Stimulated activated CD4-positive, alpha-beta T cell treated with anti-CD3 and anti-CD28 coated beads, Interleukin-12 subunit alpha, Interleukin-12 subunit beta, amount 100 ng/mL, for 48 hours (primary cell): ENCODE data around the gene SWT1.
"Not testable (repeated sequence)": the region's sequence is repeated elsewhere in the genome, so short reads cannot be mapped to it uniquely, and the experiment has no call there.

Source experiments
- DNase-seq, 3 donors: peaks; one replicate each; pipeline ENCODE4 v3.0.0-alpha.2; 2020; ENCODE audit warnings: low read depth in 2 of 3, low spot score in 1 of 3

The SWT1 gene

GRCh38 chr1:185244015-185244747 lies 87.2 kb downstream of the SWT1 start:
- peak; percentile 33 to 54 (median 52) for DNase-seq

GRCh38 chr1:185245466-185245865 lies 88.5 kb downstream of the SWT1 start:
- no peak for DNase-seq

GRCh38 chr1:185249563-185249962 lies 92.6 kb downstream of the SWT1 start:
- no peak for DNase-seq

- no peak for DNase-seq
These were observed 93.1 kb downstream of the SWT1 start for GRCh38 chr1:185250063-185250462.

GRCh38 chr1:185251928-185252327 lies 95.0 kb downstream of the SWT1 start:
- DNase-seq, result not testable (repeated sequence)

GRCh38 chr1:185252404-185252803 lies 95.4 kb downstream of the SWT1 start:
- DNase-seq, result not testable (repeated sequence)

GRCh38 chr1:185255595-185255994 lies 98.6 kb downstream of the SWT1 start:
- DNase-seq, result not testable (repeated sequence)

- not testable (repeated sequence) for DNase-seq
These were observed 100.4 kb downstream of the SWT1 start for GRCh38 chr1:185257116-185257949.

GRCh38 chr1:185257950-185258208 lies 100.9 kb downstream of the SWT1 start:
- DNase-seq, result no peak

- DNase-seq, result no peak
These were observed 101.7 kb downstream of the SWT1 start for GRCh38 chr1:185258676-185259075.

GRCh38 chr1:185260611-185261010 lies 103.6 kb downstream of the SWT1 start:
- DNase-seq, result no peak

- no peak for DNase-seq
These were observed 105.2 kb downstream of the SWT1 start for GRCh38 chr1:185262151-185262550.

GRCh38 chr1:185263292-185263691 lies 106.3 kb downstream of the SWT1 start:
- no peak for DNase-seq

- DNase-seq, result no peak
These were observed 106.8 kb downstream of the SWT1 start for GRCh38 chr1:185263780-185264179.

GRCh38 chr1:185265314-185265713 lies 108.3 kb downstream of the SWT1 start:
- no peak for DNase-seq

- DNase-seq, result no peak
These were observed 110.3 kb downstream of the SWT1 start for GRCh38 chr1:185267301-185267700.

GRCh38 chr1:185267701-185268100 lies 110.7 kb downstream of the SWT1 start:
- no peak for DNase-seq

- no peak for DNase-seq
These were observed 111.4 kb downstream of the SWT1 start for GRCh38 chr1:185268352-185268751.

GRCh38 chr1:185271921-185272320 lies 115.0 kb downstream of the SWT1 start:
- no peak for DNase-seq

GRCh38 chr1:185279571-185279970 lies 122.6 kb downstream of the SWT1 start:
- DNase-seq, result no peak

GRCh38 chr1:185280589-185280988 lies 123.6 kb downstream of the SWT1 start:
- no peak for DNase-seq

- DNase-seq, result peak in 1 of 3 donors; percentile 10
These were observed 124.3 kb downstream of the SWT1 start for GRCh38 chr1:185281245-185281644.

GRCh38 chr1:185284116-185284515 lies 127.1 kb downstream of the SWT1 start:
- DNase-seq, result no peak
